PC-9 (cell line): ENCODE measurements around the gene SEC62. TPM values are rescaled to one million over a fixed set of nuclear protein-coding genes. Genes with fewer than 3 reads are reported as not detected.

Source experiments
- BruUV-seq: library from RNA; stranded (reverse); fragments of 400-500 nt; replicated peaks from 2 replicates; lab custom pipeline; 2021; lab: Mats Ljungman, UMichigan
- CTCF ChIA-PET: fragments of 300-600 bp; sonication (Branson Sonifier 250); formaldehyde crosslinking; loops from one replicate; lab custom pipeline; 2022; ENCODE audit warnings: antibody characterized with exemption; lab: Charles Lee
- POLR2A ChIA-PET: fragments of 300-600 bp; sonication (Branson Sonifier 250); formaldehyde crosslinking; loops from one replicate; lab custom pipeline; 2022; ENCODE audit warnings: antibody characterized with exemption; ENCODE audit not compliant: unreplicated experiment; lab: Charles Lee
- DNase-seq, 2 experiments: peaks; one replicate each; pipeline versions ENCODE4 v3.0.0 to v3.0.0-alpha.2; 2015 to 2022; ENCODE audit warnings: mixed read lengths in 1 of 2
- H2AFZ ChIP-seq: fragments of 200-600 bp; sonication (generic); 2 replicates; pipeline ENCODE4 v1.8.1; 2017; ENCODE audit warnings: antibody characterized with exemption
- H3F3A ChIP-seq: fragments of 200-600 bp; sonication (generic); 2 replicates; pipeline ENCODE4 v1.8.1; 2017; ENCODE audit warnings: antibody characterized with exemption, mild to moderate bottlenecking, low read depth; ENCODE audit not compliant: insufficient read depth
- H3K27ac ChIP-seq: fragments of 200-600 bp; sonication (generic); 2 replicates; pipeline ENCODE4 v1.6.1; 2016; ENCODE audit warnings: mixed run types
- H3K27me3 ChIP-seq: fragments of 200-600 bp; sonication (generic); 2 replicates; pipeline ENCODE4 v1.6.1; 2016; ENCODE audit warnings: low read depth, mixed run types; ENCODE audit not compliant: insufficient read depth
- H3K36me3 ChIP-seq: fragments of 200-600 bp; sonication (generic); 2 replicates; pipeline ENCODE4 v1.6.1; 2016; ENCODE audit warnings: low read depth, mixed run types
- H3K4me1 ChIP-seq: fragments of 200-600 bp; sonication (generic); replicated peaks from 2 replicates; pipeline ENCODE4 v1.6.1; 2016; ENCODE audit warnings: mixed run types; ENCODE audit not compliant: insufficient read depth
- H3K4me2 ChIP-seq: fragments of 200-600 bp; sonication (generic); 2 replicates; pipeline ENCODE4 v1.6.1; 2017; ENCODE audit warnings: mixed run types
- H3K4me3 ChIP-seq: fragments of 200-600 bp; sonication (generic); 2 replicates; pipeline ENCODE4 v1.6.1; 2016; ENCODE audit warnings: mixed run types
- H3K79me2 ChIP-seq: fragments of 200-600 bp; sonication (generic); 2 replicates; pipeline ENCODE4 v1.6.1; 2017; ENCODE audit warnings: low read depth, mixed run types
- H3K9me2 ChIP-seq: fragments of 200-600 bp; sonication (generic); 2 replicates; pipeline ENCODE4 v1.8.1; 2017; ENCODE audit warnings: mild to moderate bottlenecking; ENCODE audit not compliant: insufficient read depth
- H3K9me3 ChIP-seq: fragments of 200-600 bp; sonication (generic); 2 replicates; pipeline ENCODE4 v1.8.1; 2016; ENCODE audit warnings: low read depth; ENCODE audit not compliant: insufficient read depth
- H4K20me1 ChIP-seq: fragments of 200-600 bp; sonication (generic); 2 replicates; pipeline ENCODE4 v1.8.1; 2017; ENCODE audit not compliant: insufficient read depth
- CTCF ChIP-seq: fragments of 200-600 bp; sonication (generic); conservative IDR thresholded peaks from 2 replicates; pipeline ENCODE4 v1.6.1; 2017; ENCODE audit warnings: mixed run types, antibody characterized with exemption, mild to moderate bottlenecking, moderate library complexity
- EZH2 ChIP-seq: fragments of 200-600 bp; sonication (generic); IDR thresholded peaks from 2 replicates; pipeline ENCODE4 v1.8.0; 2017; ENCODE audit warnings: antibody characterized with exemption, low read depth
- intact Hi-C: fragments of 100-400 bp; cut with micrococcal nuclease; formaldehyde crosslinking; loops from one replicate; pipeline ENCODE4 v1.10.0; 2022; ENCODE audit not compliant: unreplicated experiment
- total RNA-seq: library from RNA; stranded (reverse); gene quantifications from 2 replicates; pipeline ENCODE4 v1.2.3, GENCODE V29; 2021

Gene SEC62
- total RNA-seq, 1 experiment from 2014 or later, result 99.6 TPM

GRCh38 chr3:169955406-169955805 lies 11.2 kb upstream of the SEC62 start:
- DNase-seq, result no peak
- H2AFZ ChIP-seq, result no peak overlapping the region
- no peak overlapping the region for H3K27ac ChIP-seq
- intact Hi-C loops, result no loop called here
- H3F3A ChIP-seq, result no peaks in the 10 kb centered on the region
- no peak overlapping the region for H3K4me2 ChIP-seq
- H3K27me3 ChIP-seq, result no peaks in the 10 kb centered on the region
- no peaks in the 10 kb centered on the region for H3K79me2 ChIP-seq
- no peak overlapping the region for H3K4me3 ChIP-seq
- no peaks in the 10 kb centered on the region for H3K36me3 ChIP-seq
- no TSS peak for BruUV-seq
- no peaks in the 10 kb centered on the region for H3K4me1 ChIP-seq
- H3K9me2 ChIP-seq, result no peaks in the 10 kb centered on the region; the same call in 1 of the 2 replicates
- ChIA-PET POLR2A (no interaction called here), CTCF (no interaction called here)
- H4K20me1 ChIP-seq, result no peaks in the 10 kb centered on the region
- TF ChIP-seq CTCF (no peak), EZH2 (no peak)
- no peaks in the 10 kb centered on the region for H3K9me3 ChIP-seq

- Histone ChIP-seq H3K4me1 (peaks cover 23% of the 10 kb centered on the region), H3K9me2 (no peaks in the 10 kb centered on the region), H4K20me1 (peaks cover 19% of the 10 kb centered on the region), H3K79me2 (peaks cover 27% of the 10 kb centered on the region), H3K4me2 (no peak overlapping the region), H3K36me3 (peaks cover 10% of the 10 kb centered on the region; the same call in 1 of the 2 replicates), H3F3A (no peaks in the 10 kb centered on the region), H2AFZ (no peak overlapping the region), H3K9me3 (0 out of 2 replicates have a peak, but pooled peaks cover 4% of the 10 kb centered on the region), H3K27ac (no peak overlapping the region), H3K27me3 (no peaks in the 10 kb centered on the region), H3K4me3 (no peak overlapping the region)
- DNase-seq, result no peak
- POLR2A ChIA-PET, result no interaction called here
- TF ChIP-seq EZH2 (no peak), CTCF (no peak)
- intact Hi-C loops, result no loop called here
- CTCF ChIA-PET, result no interaction called here
- BruUV-seq, result no TSS peak
These were observed 2.4 kb upstream of the SEC62 start for GRCh38 chr3:169964176-169964575.

GRCh38 chr3:169965562-169966427 lies 812 bp upstream of the SEC62 start:
- Histone ChIP-seq H3K79me2 (peaks cover 43% of the 10 kb centered on the region), H3K27me3 (no peaks in the 10 kb centered on the region), H3K9me2 (no peaks in the 10 kb centered on the region), H4K20me1 (peaks cover 35% of the 10 kb centered on the region), H3K4me1 (peaks cover 25% of the 10 kb centered on the region), H3K4me3 (peak overlapping the region; percentile 63), H2AFZ (peak overlapping the region; percentile 96), H3F3A (peaks cover 3% of the 10 kb centered on the region; the same call in 1 of the 2 replicates), H3K9me3 (0 out of 2 replicates have a peak, but pooled peaks cover 4% of the 10 kb centered on the region), H3K27ac (no peak overlapping the region), H3K4me2 (peak overlapping the region; percentile 85), H3K36me3 (peaks cover 25% of the 10 kb centered on the region)
- ChIA-PET POLR2A (interaction anchor here (0.6 kb wide), 1 partner anchor 1034 kb away, joined by 3 read pairs; no protein-coding TSS in a partner anchor), CTCF (interaction anchor here (0.6 kb wide), 1 partner anchor 68 kb away, joined by 4 read pairs; no protein-coding TSS in a partner anchor)
- no peak for DNase-seq
- BruUV-seq, result TSS peak; percentile 73
- intact Hi-C loops, result loop anchor here (1.0 to 5.0 kb wide), 6 partner anchors 82 to 923 kb away; partner anchors contain the start of gene MYNN
- TF ChIP-seq EZH2 (no peak), CTCF (no peak)
